COR-L47 (cell line): ENCODE results near the gene PKP4.

ENCODE experiments used
- DNase-seq: peaks from one replicate; lab custom pipeline; 2025; lab: John Stamatoyannopoulos, UW

PKP4 gene

GRCh38 chr2:158647436-158648231 is 190.9 kb downstream of the PKP4 start:
- DNase-seq, result no peak

DNA sequence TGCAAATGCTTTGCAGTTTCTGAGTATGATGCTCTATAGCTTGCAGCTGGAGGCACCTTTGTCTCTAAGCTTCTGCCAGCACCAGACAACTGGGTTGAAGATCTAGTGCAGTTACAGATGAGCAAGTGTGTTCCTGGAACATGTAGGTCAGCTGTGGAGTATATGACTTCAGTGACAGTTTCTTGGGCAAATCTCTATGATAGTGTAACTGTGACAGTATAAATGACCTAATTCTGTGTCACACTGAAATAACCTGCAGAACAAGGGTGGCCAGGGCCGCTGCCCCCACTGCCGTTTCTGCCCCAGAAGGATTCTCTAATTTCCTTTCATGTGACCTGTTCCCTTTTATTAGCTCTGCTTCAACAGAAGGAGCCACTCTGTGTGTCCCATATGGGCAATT is 193.1 kb downstream of the PKP4 start:
- DNase-seq, result no peak

- no peak for DNase-seq
Observed at GRCh38 chr2:158650646-158651357, 194.1 kb downstream of the PKP4 start.

- no peak for DNase-seq
Observed at GRCh38 chr2:158651358-158652057, 194.8 kb downstream of the PKP4 start.

DNA sequence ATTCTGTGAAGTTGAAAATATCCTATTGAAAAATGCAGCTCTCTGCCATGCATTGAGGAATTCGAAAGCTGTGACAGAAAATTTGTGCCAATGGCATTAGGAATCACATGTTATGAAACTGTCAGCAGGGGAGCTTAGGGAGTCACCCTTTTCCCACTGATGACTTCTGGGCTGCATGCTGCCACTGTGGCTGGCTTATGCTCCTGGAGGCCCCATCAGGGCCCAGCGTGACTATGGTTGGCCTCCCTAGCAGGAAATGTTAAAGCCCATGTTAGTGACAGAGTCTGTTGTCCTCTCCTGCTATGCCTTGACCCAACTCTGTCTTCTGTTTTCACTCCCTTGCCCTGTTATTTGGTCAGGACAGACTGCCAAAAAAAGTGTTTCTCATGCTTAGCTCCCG is 198.9 kb downstream of the PKP4 start:
- DNase-seq, result no peak

GRCh38 chr2:158656492-158657229 is 199.9 kb downstream of the PKP4 start:
- no peak for DNase-seq

DNA sequence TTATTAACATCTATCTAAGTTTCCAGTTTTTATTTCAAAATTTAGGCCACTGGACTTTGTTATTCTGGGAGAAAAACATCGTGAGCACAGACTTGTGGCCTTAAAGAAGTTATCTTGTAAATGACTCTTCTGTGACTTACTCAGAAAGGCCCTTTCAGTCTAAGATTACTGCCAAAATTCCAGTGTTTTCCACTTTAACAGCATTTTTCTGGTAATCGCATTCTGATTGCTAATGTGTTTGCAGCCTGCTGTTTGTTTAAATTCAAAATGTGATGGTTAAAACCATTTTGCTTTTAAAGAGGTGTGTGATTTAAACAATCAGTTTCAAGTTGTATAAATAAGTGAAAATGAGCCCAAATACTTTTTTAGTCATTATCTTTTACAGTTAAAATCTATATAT is 201.6 kb downstream of the PKP4 start:
- no peak for DNase-seq

DNA sequence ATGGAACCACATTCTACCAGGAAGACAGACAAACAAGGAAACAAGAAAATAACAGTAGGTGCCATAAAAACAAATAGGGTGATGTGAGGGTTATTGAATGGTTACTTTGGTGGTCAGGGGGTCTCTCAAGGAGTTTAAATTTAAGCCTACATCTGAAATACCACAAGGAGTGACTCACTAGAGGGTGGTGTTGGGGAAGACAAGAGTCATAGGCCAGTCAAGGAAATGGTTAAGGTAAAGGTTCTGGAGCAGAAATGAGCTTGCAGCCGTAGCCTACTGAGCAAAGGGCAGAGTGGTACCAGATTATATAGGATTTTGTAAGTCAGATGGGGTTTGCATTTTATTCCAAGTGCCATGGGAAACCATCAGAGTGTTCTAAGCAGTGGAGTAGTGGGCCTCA is 202.7 kb downstream of the PKP4 start:
- DNase-seq, result no peak

DNA sequence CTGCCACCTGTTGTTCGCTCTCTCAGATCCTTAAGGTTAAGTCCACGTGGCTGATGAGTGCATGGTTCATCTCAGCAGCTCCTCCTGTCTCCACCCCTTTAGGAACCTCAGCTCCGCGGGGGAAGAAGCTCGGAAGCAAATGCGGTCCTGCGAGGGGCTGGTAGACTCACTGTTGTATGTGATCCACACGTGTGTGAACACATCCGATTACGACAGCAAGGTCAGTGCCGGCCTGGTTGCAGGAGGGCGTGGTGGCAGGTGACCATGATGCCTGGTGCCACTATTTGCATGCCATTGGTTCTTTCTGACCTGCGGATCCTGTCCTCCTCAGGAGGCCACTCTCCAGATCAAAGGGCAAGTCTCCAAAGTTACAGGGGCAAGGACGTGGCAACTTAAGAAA is 204.5 kb downstream of the PKP4 start:
- no peak for DNase-seq

DNA sequence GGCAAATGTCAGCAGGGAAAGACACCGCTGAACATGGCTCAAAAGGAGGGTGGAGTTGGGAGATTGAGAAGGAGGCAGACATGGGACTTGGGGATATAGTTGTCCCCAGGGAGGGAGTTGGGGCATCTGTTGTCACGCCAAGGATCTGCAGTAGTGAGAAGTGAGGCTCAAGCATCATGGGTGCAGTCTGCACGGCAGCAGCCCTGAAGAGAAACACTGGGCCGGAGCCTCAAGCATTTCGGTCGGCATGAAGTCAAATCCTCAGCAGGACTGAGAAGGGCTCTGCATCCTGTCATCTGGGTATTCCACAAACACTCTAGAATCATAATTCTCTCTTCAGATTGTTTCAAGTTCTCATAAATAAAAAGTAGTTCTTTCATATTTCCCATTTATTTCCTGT is 205.7 kb downstream of the PKP4 start:
- DNase-seq, result no peak

DNA sequence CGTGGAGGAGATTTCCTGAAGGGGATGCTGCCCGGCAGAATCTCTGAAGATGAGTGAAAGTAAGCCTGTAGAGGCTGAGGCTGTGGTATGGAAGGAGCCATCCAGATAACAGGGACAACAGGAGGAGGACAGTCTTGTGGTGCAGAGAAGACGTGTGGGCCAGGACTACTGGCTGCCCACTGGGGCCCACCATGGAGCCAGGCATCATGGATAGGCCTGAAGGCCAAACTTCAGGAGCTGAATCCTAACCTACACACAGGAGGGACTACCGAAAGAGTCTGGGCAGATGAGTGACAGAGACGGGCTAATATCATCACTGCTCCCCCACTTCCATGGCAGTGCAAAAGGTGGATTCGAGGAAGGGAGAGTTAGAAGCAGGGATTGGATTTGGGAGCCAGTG is 207.0 kb downstream of the PKP4 start:
- DNase-seq, result no peak

GRCh38 chr2:158664987-158665386 is 208.2 kb downstream of the PKP4 start:
- no peak for DNase-seq

DNA sequence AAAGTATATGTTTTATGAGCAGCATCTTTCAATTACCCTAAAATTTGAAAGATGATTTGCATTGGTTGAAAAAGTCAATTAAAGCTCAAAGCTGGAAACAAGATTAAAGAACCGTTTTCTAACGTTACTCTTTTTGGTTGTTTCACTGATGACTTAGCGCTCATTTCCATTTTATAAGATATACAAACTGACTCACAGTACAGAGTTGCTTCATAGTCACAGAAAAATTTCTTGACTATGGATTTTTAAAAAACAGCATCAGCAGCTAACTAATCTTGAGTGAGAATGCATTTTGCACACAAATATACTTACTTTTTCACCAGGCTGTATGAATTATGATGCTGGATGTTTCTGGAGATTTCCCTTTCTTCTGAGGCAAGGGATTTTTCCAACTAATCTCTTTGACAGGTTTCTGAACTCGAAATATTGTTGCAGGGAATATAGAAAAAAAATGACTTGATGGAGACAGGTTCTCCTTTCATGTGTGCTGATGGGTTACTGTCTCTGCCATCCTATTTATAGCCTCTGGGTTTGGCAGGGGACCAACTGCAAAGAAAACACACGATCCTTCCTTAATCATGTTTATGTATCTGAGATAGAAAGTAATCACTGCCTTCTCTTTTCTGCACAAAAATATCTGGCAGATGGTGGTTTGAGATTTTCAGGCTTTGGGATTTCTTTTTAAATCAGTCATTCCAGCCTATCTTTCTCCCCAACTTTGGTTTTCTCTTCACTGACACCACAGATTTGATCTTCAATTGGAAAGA is 209.0 kb downstream of the PKP4 start:
- peak; percentile 53 for DNase-seq

DNA sequence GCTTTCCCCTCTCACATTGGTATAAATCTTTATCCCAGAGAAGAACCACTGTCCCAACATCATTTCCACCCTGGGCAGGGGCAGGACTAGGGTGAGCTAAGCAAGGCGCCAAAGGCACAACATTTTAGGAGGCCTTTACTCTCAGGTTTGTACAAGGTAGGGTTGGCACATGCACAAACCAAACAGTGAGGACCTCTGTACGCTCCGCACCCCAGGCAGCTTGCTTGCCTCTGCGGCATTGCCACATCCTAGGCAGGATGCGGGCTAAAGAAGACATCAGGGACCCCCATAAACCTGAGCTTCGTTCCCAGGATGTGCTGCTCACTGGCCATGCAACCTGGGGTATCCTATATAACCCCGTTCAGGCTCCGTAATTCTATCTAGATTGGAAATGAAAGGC is 210.2 kb downstream of the PKP4 start:
- DNase-seq, result no peak

DNA sequence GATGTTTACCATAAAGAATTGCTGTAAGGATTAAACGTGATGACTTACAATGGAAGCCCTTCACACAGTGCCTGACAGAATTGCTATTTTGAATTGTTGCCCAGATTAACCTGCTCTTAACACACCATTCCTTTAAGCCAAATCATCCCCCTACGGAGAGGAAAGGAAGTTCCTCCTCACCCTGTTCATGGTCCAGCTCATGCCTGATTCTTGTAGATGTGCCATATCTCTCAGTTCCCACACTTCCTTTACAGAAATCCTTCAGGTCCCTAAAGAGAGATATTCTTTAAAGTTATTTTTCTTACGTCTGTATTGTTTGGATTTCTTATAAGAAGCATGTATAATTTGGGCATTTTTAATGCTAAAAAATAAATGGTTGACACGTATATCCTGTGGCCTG is 210.8 kb downstream of the PKP4 start:
- DNase-seq, result no peak

GRCh38 chr2:158668001-158668765 is 211.4 kb downstream of the PKP4 start:
- DNase-seq, result no peak

- DNase-seq, result no peak
Observed at GRCh38 chr2:158670292-158670691, 213.5 kb downstream of the PKP4 start.

- DNase-seq, result no peak
Observed at GRCh38 chr2:158671360-158672245, 214.9 kb downstream of the PKP4 start.

- no peak for DNase-seq
Observed at GRCh38 chr2:158676295-158676694, 219.5 kb downstream of the PKP4 start.

- DNase-seq, result no peak
Observed at GRCh38 chr2:158676696-158677095, 219.9 kb downstream of the PKP4 start.
